COLO668 (cell line): ENCODE measurements around the gene LRCH1.
"Not testable (repeated sequence)": the region's sequence is repeated elsewhere in the genome, so short reads cannot be mapped to it uniquely, and the experiment has no call there.

Experiments used
- DNase-seq: peaks from one replicate; lab custom pipeline; 2025; ENCODE audit not compliant: unreplicated experiment; lab: John Stamatoyannopoulos, UW

LRCH1 gene

GRCh38 chr13:46552889-46553520, at the start of gene LRCH1:
LRCH1 (plus strand) TSS chr13:46553170; CDS start chr13:46553397, 227 bp downstream.
- peak; percentile 95 for DNase-seq

GRCh38 chr13:46504036-46504435, 48.9 kb upstream of the LRCH1 start:
- no peak for DNase-seq

- DNase-seq = no peak
Observed at GRCh38 chr13:46507981-46508380, 45.0 kb upstream of the LRCH1 start.

GRCh38 chr13:46509981-46510380, 43.0 kb upstream of the LRCH1 start:
- no peak for DNase-seq

GRCh38 chr13:46515803-46516202, 37.2 kb upstream of the LRCH1 start:
- no peak for DNase-seq

- DNase-seq = no peak
Observed at GRCh38 chr13:46516599-46517338, 36.2 kb upstream of the LRCH1 start.

GRCh38 chr13:46517748-46518147, 35.2 kb upstream of the LRCH1 start:
- DNase-seq = not testable (repeated sequence)

GRCh38 chr13:46519182-46519581, 33.8 kb upstream of the LRCH1 start:
- DNase-seq = no peak

GRCh38 chr13:46520166-46520565, 32.8 kb upstream of the LRCH1 start:
- DNase-seq = no peak

- DNase-seq = no peak
Observed at GRCh38 chr13:46521486-46521885, 31.5 kb upstream of the LRCH1 start.

GRCh38 chr13:46521921-46522747, 30.8 kb upstream of the LRCH1 start:
- DNase-seq = no peak

GRCh38 chr13:46522748-46523030, 30.3 kb upstream of the LRCH1 start:
- no peak for DNase-seq

- no peak for DNase-seq
Observed at GRCh38 chr13:46523972-46524752, 28.8 kb upstream of the LRCH1 start.

GRCh38 chr13:46526100-46526735, 26.8 kb upstream of the LRCH1 start:
- no peak for DNase-seq

GRCh38 chr13:46526740-46527139, 26.2 kb upstream of the LRCH1 start:
- no peak for DNase-seq

GRCh38 chr13:46527237-46527636, 25.7 kb upstream of the LRCH1 start:
- no peak for DNase-seq

- DNase-seq = no peak
Observed at GRCh38 chr13:46529216-46529919, 23.6 kb upstream of the LRCH1 start.

- no peak for DNase-seq
Observed at GRCh38 chr13:46530084-46530935, 22.7 kb upstream of the LRCH1 start.

- no peak for DNase-seq
Observed at GRCh38 chr13:46531953-46532352, 21.0 kb upstream of the LRCH1 start.
